Raji (cell line): Measurements from ENCODE around the gene CELSR1.

Experiments used
- POLR2A ChIP-seq: IDR thresholded peaks from 2 replicates; pipeline ENCODE4 v1.6.1; 2011; ENCODE audit warnings: low read depth, low read length, control low read depth; ENCODE audit not compliant: insufficient read depth

Gene CELSR1

DNA sequence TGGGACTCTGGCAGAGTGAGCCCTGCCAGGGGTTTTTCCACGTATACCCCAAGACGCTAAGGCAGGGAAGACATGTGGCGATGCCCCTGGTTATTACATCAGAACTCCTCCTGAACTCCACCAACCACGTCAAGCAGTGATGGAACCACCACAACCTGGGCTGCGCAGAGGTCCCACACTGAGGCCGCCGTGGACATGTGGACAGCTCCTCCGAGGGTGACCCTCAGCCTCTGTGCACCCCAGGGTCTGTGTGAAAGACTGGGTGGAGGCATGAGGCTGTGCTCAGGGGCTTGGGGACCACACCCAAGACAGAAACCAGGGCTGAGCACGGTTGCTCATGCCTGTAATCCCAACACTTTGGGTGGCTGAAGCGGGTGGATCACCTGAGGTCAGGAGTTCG is 149.7 kb downstream of the CELSR1 start:
- no peak for TF ChIP-seq POLR2A

DNA sequence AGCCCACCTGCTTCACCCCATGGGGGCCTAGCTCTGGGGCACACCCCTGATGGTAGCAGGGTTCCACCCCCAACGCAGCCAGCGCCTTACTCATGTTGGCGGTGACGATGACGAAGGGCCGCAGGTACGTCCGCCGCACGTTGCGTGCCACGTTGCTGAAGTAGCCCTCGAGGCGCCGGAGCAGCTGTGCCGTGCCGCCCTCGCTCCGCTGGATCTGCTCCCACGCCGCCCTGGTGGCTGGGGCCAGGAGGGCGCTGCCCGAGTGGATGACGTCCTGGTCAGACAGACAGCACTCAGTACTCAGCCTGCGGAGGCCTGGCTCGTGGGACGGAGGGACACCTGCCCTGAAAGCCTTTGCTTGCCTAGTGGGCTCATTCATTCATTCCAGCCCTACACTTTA is 151.1 kb downstream of the CELSR1 start:
- no peak for TF ChIP-seq POLR2A

DNA sequence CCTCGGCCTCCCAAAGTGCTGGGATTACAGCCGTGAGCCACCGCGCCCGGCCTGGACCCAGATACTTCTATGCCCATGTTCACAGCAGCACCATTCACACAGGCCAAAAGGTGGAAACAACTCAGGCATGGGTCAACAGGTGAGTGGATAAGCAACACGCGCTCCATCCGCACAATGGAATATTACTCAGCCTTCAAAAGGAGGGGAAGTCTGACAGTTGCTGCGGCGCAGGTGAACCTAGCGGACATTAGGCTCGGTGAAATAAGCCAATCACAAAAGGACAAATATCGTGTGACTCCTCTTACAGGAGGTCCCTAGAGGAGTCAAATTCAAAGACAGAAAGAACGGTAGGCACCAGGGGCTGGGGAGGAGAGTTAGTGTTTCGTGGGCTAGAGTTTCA is 154.9 kb downstream of the CELSR1 start:
- TF ChIP-seq POLR2A = no peak

DNA sequence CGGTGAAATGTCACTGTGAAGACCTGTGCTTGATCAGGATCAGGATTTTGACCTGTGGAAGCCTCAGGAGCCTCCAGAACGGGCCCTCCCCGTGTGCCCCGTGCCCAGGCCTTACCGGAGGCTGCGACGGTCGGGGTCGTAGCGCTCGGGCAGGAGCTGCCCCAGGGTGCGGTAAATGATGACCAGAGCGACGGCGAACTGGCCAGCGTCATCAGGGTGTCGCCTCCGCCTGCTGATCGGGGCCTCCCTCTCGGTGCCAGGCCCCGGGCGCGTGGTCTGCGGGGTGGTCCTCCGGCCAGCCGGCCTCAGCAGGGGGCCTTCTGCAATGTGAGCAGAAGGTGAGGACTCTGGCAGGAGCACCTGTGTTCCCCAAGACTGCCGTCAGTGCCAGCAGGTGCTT is 155.7 kb downstream of the CELSR1 start:
- TF ChIP-seq POLR2A = no peak

DNA sequence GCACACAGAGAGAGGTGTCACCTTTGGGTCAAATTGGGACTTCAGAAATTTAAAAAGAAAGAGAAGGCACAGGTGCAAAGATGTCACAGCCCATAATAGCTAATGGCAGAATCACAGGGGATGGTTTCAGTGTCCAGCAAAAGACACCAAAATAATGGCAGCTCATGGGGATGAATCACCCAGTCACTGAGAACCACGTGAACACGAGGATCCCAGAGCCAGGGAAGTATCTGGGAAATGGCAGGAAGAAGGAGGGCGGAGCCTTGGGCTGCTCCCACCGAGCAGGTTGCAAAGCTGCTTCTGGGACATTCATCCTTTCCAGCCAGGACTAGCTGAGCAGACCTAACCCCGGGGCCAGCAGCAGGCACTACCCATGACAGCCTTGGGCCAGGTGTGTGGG is 156.3 kb downstream of the CELSR1 start:
- TF ChIP-seq POLR2A = no peak

DNA sequence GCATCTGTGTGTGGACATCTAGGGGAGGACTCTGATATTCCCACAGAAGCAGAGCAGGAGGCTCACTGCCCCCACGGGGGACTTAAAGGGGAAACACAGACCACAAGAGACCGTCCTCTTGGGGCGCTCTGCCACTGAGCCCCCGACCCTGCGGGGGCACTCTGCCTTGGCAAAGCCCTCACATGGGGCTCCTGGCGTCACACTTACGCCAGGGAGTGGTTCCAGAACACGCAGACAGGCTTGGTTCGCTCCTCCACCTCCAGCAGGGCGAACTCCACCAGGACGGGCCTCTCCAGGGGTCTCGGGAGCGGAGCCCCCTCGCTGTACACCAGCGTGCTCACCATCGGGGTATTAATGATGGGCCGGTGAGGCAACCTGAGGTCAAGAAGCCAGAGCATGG is 156.8 kb downstream of the CELSR1 start:
- TF ChIP-seq POLR2A = no peak

DNA sequence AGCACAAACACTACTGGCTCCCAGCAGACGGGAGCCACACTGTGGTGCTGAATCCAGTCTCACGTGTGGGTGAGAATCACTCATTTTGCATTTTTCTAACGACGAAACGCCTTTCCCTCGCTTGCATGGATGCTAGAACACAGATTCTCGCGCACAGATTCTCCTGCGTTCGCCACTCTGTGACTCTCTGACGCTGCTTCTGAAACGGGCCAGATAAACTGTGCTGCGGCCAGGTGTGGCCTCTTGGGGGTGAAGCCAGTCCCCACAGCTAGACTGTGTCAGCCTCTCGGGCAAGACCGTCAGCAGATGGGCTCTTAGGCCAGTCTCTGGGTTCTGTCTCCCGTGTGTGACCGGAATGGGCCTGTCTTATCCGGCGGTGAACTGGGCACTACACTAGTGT is 157.4 kb downstream of the CELSR1 start:
- TF ChIP-seq POLR2A = no peak

DNA sequence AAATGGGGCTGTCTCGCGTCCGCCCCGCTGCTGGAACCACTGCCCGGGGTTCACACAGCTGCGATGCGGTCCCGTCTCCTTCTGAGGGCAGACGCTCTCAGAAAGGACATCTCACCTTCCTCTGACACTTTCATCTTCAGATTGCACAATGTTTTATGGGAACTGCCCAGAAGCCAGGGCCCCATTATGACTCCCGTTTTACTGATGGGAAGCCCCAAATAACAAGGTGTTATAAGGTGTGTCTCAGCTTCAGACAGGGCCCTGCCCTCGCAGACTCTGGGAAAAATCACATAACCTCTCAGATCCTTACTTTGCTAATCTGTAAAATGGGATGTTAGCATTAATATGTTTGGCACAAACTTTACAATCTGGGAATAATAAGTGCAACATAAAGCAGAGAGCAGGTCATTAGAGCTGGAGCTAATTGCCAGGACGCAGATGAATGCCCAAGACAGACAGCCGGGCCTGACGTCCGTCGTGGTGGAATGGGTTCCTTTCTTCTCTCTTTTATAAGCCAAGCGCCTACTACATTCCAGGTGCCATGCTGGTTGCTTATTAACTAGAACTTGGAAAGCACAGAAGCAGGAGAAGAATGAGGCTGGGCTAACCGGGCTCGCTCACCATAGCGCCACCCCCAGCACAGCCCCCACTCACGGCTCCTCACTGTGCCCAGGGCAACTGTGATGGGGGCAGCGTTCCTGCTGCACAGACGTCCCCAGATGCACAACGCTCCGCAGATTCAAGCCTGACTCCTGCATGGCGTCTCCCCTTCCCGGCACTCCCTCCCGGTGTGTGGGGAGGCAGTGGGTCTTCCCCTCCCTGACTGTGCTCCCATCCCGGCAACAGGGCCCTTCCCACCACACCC is 158.1 kb downstream of the CELSR1 start:
- no peak for TF ChIP-seq POLR2A

DNA sequence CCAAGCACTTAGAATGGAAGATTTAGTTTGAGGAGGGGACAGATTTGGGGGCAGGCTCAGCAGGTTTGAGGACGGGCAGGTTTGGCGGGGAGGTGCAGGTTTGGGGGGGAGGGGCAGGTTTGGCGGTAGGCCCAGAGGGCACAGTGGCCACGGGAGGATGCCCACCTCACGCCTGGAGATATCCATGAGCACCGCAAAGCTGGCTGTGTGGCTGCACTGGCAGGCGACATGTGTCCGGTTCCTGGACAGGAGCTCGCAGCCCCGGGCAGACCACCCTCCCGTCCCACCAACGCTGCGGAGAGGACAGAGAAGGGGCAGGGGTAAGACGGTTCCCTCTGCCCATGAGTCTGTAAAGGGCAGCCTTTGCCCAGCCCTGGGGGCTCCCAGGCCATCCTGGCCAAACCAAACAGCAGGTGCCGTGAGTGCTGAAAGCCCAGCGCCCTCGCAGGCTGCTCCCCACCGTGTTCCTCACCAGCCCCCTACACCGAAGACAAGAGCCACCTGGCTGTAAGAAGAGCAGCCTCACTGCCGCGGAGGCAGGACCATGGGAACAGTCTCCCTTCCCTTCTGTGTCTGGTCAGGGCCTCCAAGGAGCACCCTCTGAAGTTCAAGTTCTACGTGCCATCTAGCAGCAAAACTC is 158.9 kb downstream of the CELSR1 start:
- no peak for TF ChIP-seq POLR2A

DNA sequence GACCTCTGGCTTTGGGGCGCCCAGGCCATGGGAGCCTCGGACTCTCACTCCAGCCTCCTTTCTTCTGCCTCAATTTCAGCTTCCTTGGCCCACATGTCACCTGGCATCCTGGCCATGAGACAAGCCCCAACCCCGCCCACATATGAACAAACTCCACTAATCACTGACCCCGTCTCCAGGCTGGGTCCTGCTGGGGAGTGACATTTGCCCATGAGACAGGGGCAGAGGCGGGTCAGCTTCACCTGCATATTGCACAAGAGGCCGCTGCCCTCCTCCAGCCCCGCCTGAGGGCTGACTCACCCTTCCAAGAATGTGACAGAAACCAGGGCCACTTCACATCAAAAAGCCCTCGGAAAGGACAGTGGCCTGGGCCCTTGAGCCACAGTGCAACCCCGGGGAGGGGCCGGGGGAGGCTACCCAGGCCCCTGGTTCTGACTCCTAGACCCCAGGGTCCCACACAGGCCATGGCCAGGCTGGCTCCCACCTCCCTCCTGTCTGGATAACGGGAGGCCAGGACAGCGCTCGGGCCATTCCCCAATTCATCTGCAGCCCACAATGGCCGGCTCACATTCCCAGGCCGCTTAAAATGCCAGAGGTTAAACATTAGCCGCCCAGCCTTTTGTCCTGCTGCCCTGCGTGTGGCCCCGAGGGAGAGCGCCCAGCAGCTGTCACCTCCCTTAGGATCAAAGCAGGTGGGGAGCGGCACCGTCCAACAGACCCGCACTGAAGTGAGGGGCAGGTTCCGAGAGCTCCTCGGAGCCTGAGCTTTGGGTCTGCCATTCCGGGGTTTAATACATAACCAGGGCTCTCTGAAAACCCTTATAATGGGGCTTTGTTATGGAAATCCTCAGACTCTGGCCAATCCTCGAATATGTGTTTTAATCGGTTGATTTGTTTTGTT is 159.6 kb downstream of the CELSR1 start:
- no peak for TF ChIP-seq POLR2A

DNA sequence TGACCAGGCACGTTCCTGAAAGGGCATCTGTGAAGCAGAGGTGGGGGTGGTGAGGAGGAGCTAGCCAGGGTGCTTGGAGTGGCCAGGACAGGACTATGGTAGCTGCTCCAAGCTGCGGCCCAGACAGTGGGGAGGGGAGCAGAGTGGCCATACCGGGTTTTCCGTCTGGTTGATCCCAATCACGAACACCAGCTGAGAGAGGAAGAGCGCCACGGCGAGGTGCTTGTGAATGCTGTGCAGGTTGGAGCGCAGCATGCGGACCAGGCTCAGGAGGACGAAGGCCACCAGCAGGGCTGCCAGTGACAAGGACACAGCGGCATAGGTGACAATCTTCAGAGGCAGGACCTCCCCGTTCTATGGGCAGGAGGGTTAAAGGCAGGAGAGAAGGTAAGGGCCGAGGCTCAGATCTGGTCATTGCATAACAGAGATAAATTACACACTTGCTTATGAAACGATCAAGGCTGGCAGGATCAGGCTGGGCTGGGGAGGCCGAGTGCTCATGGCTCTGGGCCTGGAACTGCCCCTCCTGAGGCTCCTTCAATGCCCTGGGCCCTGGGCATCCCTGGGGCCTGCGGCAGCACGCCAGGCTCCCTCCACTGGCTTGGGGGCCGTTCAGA is 160.4 kb downstream of the CELSR1 start:
- TF ChIP-seq POLR2A = no peak

DNA sequence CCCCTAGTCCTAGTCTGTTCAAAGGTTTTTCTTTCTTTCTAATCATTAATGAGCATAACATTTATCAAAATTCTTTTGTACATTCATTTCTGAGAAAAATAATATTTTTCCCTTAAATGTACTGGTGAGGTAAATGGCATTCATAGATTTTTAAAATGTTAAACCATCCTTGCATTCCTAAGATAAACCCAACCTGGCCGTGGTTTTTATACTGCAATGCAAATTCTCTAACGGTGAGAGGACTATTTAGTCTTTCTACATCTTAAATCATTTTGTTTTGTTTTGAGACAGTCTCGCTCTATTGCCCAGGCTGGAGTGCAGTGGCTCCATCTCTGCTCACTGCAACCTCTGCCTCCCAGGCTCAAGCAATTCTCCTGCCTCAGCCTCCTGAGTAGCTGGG is 161.3 kb downstream of the CELSR1 start:
- TF ChIP-seq POLR2A = no peak

DNA sequence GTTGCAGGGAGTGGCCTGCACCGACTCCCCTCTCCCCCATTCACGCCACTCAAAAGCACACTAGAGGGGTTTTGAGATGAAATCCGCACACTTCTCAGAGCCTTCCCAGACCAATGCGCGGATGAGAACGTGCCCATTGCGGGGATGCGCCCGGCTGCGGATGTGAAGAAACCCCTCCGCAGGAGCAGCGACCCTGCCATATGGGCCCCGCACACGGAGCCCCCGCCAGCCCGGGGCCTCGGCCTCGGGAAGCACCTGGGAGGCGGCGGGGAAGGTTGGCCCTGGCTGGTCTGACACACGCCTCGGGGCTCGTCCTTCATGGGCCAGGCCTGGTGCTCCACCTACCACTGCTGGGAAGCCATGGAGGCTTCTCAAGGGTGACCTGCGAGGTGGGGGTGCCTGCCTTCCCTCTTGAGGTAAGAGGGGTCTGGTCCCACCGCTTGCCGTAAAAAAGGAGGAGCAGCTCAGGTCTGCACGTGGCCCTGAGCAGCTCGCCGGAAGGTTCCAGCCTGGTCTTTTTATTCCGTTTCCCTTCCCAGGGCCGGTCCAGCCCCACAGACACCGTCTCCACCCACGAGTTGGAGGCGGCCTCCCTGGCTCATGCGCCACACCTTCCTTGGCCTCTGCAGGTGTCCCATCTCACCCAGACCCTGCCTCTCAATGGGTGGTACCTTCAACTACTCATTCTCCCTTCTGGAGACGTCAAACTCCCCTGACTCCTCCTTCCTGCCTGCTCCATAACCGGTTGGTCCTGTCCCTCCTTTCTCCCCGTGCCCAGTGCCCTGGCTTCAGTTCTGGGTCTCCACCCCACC is 162.6 kb downstream of the CELSR1 start:
- TF ChIP-seq POLR2A = no peak

DNA sequence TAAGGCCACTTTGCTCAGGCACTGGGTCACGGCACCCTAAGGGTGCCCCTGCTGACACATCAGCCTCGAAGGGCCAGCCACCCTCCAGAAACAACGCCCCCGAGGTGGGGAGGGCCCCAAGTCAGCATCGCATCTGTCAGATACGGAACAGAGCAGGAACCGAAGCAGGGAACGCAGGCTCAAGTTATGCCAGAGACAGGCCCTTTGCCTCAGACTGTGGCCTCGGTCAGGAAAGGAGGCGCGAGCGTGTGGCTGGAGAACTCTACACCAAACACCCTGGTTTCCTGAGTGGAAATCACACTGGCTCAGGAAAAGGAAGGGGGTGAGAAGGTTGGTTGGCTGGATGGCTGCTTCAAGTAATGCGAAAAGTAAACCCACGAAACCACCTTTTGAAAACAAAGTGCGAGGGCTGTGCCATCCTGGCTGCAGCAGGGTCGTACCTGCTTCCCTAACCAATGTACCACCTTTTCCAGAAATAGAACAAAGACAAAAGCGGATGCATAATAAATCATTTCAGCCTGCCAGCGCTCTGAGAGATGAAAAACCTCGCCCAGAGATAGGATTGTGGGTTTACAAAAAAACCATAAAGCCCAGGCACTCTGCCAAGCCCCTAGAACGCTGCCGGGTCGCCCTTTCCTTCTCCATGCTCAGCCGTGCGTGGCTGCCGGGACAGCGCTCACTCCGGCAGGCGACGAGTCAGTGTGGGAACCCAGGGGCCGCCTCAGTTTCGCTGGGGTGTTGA is 163.3 kb downstream of the CELSR1 start:
- no peak for TF ChIP-seq POLR2A
